ENCODE results near the gene ETV6.
"Not testable (repeated sequence)": the region's sequence is repeated elsewhere in the genome, so short reads cannot be mapped to it uniquely, and the experiment has no call there.

The ETV6 gene

GRCh38 chr12:11672256-11673191 lies 23.1 kb downstream of the ETV6 start:
- no peak for DNase-seq

- DNase-seq = no peak
Measured at GRCh38 chr12:11673666-11674461, 24.4 kb downstream of the ETV6 start.

- no peak for DNase-seq
Measured at GRCh38 chr12:11674894-11675390, 25.5 kb downstream of the ETV6 start.

- DNase-seq = no peak
Measured at GRCh38 chr12:11676052-11676451, 26.6 kb downstream of the ETV6 start.

- no peak for DNase-seq
Measured at GRCh38 chr12:11677093-11677492, 27.6 kb downstream of the ETV6 start.

GRCh38 chr12:11677752-11678151 lies 28.3 kb downstream of the ETV6 start:
- DNase-seq = no peak

- DNase-seq = no peak
Measured at GRCh38 chr12:11678781-11679180, 29.3 kb downstream of the ETV6 start.

- DNase-seq = no peak
Measured at GRCh38 chr12:11681207-11681606, 31.7 kb downstream of the ETV6 start.

GRCh38 chr12:11681695-11682094 lies 32.2 kb downstream of the ETV6 start:
- DNase-seq = not testable (repeated sequence)

- no peak for DNase-seq
Measured at GRCh38 chr12:11684393-11684792, 34.9 kb downstream of the ETV6 start.

- DNase-seq = no peak
Measured at GRCh38 chr12:11684811-11685210, 35.3 kb downstream of the ETV6 start.

- no peak for DNase-seq
Measured at GRCh38 chr12:11685316-11685715, 35.8 kb downstream of the ETV6 start.

GRCh38 chr12:11685716-11686115 lies 36.2 kb downstream of the ETV6 start:
- DNase-seq = no peak

GRCh38 chr12:11686120-11686519 lies 36.6 kb downstream of the ETV6 start:
- DNase-seq = peak in 1 of 2 experiments; percentile 43

GRCh38 chr12:11687528-11687927 lies 38.1 kb downstream of the ETV6 start:
- DNase-seq = no peak

GRCh38 chr12:11688379-11688778 lies 38.9 kb downstream of the ETV6 start:
- no peak for DNase-seq

GRCh38 chr12:11688831-11689230 lies 39.4 kb downstream of the ETV6 start:
- DNase-seq = no peak

GRCh38 chr12:11689591-11690186 lies 40.2 kb downstream of the ETV6 start:
- DNase-seq = peak; percentile 36 to 45

GRCh38 chr12:11693067-11693466 lies 43.6 kb downstream of the ETV6 start:
- no peak for DNase-seq

- no peak for DNase-seq
Measured at GRCh38 chr12:11693601-11694000, 44.1 kb downstream of the ETV6 start.

GRCh38 chr12:11694528-11694927 lies 45.1 kb downstream of the ETV6 start:
- no peak for DNase-seq

- no peak for DNase-seq
Measured at GRCh38 chr12:11695321-11695720, 45.8 kb downstream of the ETV6 start.

GRCh38 chr12:11696084-11696483 lies 46.6 kb downstream of the ETV6 start:
- DNase-seq = no peak

Measured in NCI-H2081 (cell line).